Adipose tissue (tissue), 3 donors: ENCODE measurements around the gene DOCK4. TPM values are rescaled to one million over a fixed set of nuclear protein-coding genes. Genes with fewer than 3 reads are reported as not detected.

ENCODE experiments used
- H3K27ac ChIP-seq: one replicate; pipeline ENCODE4 v1.5.1; 2013; ENCODE audit warnings: low read depth, low read length
- WGBS, 3 donors: extraction: QIAGEN DNeasy Blood & Tissue Kit; methylation state at CpG; one replicate each; pipeline ENCODE4 v1.1.7; 2013; 5-methylcytosine and 5-hydroxymethylcytosine counted together
- polyA plus RNA-seq, 3 donors: library from polyadenylated mRNA; stranded (reverse); fragments of 200-250 nt; gene quantifications; one replicate each; pipeline ENCODE4 v1.2.3, GENCODE V29; 2013
- donor health status: healthy with polysubstance abuse.
- donor health status: Bipolar disorder and iron deficiency.
- donor health status: healthy.

DOCK4 gene
- polyA plus RNA-seq, 3 donors = 3.0 to 9.7 (median 7.6) TPM

- WGBS, 3 donors = 68 to 95% (median 89%) methylated on average over 3 of the region's 3 CpGs
- no peak overlapping the region for H3K27ac ChIP-seq
Measured at GRCh38 chr7:111681242-111681641, 525.0 kb downstream of the DOCK4 start.

GRCh38 chr7:111678986-111679385 is 527.2 kb downstream of the DOCK4 start:
- WGBS, 3 donors = 60 to 66% (median 63%) methylated on average over 2 of the region's 2 CpGs
- no peak overlapping the region for H3K27ac ChIP-seq

GRCh38 chr7:111678281-111678680 is 527.9 kb downstream of the DOCK4 start:
- WGBS, 3 donors = 53 to 71% (median 68%) methylated on average over 3 of the region's 3 CpGs
- H3K27ac ChIP-seq = no peak overlapping the region

- no peak overlapping the region for H3K27ac ChIP-seq
Measured at GRCh38 chr7:111677848-111678247, 528.4 kb downstream of the DOCK4 start.

- WGBS, 3 donors = 17 to 71% (median 61%) methylated on average over 2 of the region's 2 CpGs
- no peak overlapping the region for H3K27ac ChIP-seq
Measured at GRCh38 chr7:111676811-111677210, 529.4 kb downstream of the DOCK4 start.

Other genes with a start within 250 kb of the DOCK4 start
- gene ZNF277, start 296 bp upstream of the DOCK4 start, polyA plus RNA-seq = 10 to 100 TPM; 10.5 to 18.6 (median 15.0) TPM
- gene IFRD1, start 244.1 kb upstream of the DOCK4 start, polyA plus RNA-seq = 10 to 100 TPM; 40.9 to 91.6 (median 41.7) TPM